Mesenteric fat pad (tissue), 1 donor: ENCODE results near the gene ALDH3A2. TPM values are rescaled to one million over a fixed set of nuclear protein-coding genes. Genes with fewer than 3 reads are reported as not detected.

Experiments used
- DNase-seq: peaks from one replicate; pipeline ENCODE4 v3.0.0-alpha.2; 2020; ENCODE audit warnings: low spot score
- total RNA-seq: library from RNA; stranded (reverse); fragmentation: NEBNext Ultra II Directional; extraction: Animal tissue kit (Norgen Biotek cat#: 25700); gene quantifications from one replicate; pipeline ENCODE4 v1.2.1, GENCODE V29; 2021
- donor health status: DM: yes; HTN: yes; CAD: no.

The ALDH3A2 gene
- total RNA-seq, 1 donor from 2014 or later: 107 TPM

- peak; percentile 80 for DNase-seq
These were observed 65.4 kb downstream of the ALDH3A2 start for GRCh38 chr17:19713901-19714361.

GRCh38 chr17:19714542-19715411 lies 66.2 kb downstream of the ALDH3A2 start:
- peak; percentile 84 for DNase-seq

GRCh38 chr17:19716108-19717030 lies 67.8 kb downstream of the ALDH3A2 start, which contains the start of gene SLC47A2:
Gene SLC47A2 (minus strand): TSS chr17:19716584. CDS start chr17:19716555, 29 bp downstream.
- peak; percentile 87 for DNase-seq

- DNase-seq: peak; percentile 71
These were observed 68.4 kb downstream of the ALDH3A2 start for GRCh38 chr17:19717031-19717360.

- DNase-seq: no peak
These were observed 68.9 kb downstream of the ALDH3A2 start for GRCh38 chr17:19717411-19717908.

GRCh38 chr17:19718041-19718612 lies 69.6 kb downstream of the ALDH3A2 start:
- DNase-seq: no peak

GRCh38 chr17:19718613-19719354 lies 70.2 kb downstream of the ALDH3A2 start:
- no peak for DNase-seq

GRCh38 chr17:19719355-19720209 lies 71.0 kb downstream of the ALDH3A2 start:
- no peak for DNase-seq

- no peak for DNase-seq
These were observed 71.6 kb downstream of the ALDH3A2 start for GRCh38 chr17:19720210-19720475.

GRCh38 chr17:19720631-19721426 lies 72.3 kb downstream of the ALDH3A2 start:
- DNase-seq: no peak

- DNase-seq: no peak
These were observed 75.4 kb downstream of the ALDH3A2 start for GRCh38 chr17:19723964-19724363.

GRCh38 chr17:19724501-19725420 lies 76.2 kb downstream of the ALDH3A2 start:
- DNase-seq: no peak

GRCh38 chr17:19725486-19725885 lies 76.9 kb downstream of the ALDH3A2 start:
- DNase-seq: no peak

- no peak for DNase-seq
These were observed 78.3 kb downstream of the ALDH3A2 start for GRCh38 chr17:19726631-19727376.
